OCI-LY3 (cell line): ENCODE data around the gene SYT1.

Experiments used
- EZH2phosphoT487 ChIP-seq: fragments of 200-600 bp; shearing (Covaris generic); IDR thresholded peaks from 2 replicates; pipeline ENCODE4 v1.6.1; 2018; ENCODE audit warnings: antibody characterized with exemption, mixed run types, low read depth
- TF ChIP-seq, protein P1 (sequence below): fragments of 200-600, 300-600 bp; sonication (generic); IDR thresholded peaks from 2 replicates; pipeline ENCODE4 v1.5.1; 2014; ENCODE audit warnings: antibody characterized with exemption, low read length, low read depth

- TF ChIP-seq, protein P1, sequence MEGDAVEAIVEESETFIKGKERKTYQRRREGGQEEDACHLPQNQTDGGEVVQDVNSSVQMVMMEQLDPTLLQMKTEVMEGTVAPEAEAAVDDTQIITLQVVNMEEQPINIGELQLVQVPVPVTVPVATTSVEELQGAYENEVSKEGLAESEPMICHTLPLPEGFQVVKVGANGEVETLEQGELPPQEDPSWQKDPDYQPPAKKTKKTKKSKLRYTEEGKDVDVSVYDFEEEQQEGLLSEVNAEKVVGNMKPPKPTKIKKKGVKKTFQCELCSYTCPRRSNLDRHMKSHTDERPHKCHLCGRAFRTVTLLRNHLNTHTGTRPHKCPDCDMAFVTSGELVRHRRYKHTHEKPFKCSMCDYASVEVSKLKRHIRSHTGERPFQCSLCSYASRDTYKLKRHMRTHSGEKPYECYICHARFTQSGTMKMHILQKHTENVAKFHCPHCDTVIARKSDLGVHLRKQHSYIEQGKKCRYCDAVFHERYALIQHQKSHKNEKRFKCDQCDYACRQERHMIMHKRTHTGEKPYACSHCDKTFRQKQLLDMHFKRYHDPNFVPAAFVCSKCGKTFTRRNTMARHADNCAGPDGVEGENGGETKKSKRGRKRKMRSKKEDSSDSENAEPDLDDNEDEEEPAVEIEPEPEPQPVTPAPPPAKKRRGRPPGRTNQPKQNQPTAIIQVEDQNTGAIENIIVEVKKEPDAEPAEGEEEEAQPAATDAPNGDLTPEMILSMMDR, result no peak
- TF ChIP-seq EZH2phosphoT487, result no peak
Observed at GRCh38 chr12:79301181-79301580, 436.6 kb downstream of the SYT1 start.
